ENCODE measurements around the gene MCOLN2.

MCOLN2 gene

GRCh38 chr1:84913555-84913892 lies 83.4 kb downstream of the MCOLN2 start (continued):
- TF ChIP-seq INSM2 (tag by site-specific recombination; IDR thresholded peaks at IDR 0.05) (peak; percentile 46; the same call in 1 of the 2 replicates), GFI1B (tag by site-specific recombination; IDR thresholded peaks at IDR 0.05) (peak; percentile 84), ZNF561 (tag by site-specific recombination; IDR thresholded peaks at IDR 0.05; ENCODE audit: borderline replicate concordance) (peak; percentile 51; the same call in 1 of the 2 replicates), SP7 (tag by site-specific recombination; IDR thresholded peaks at IDR 0.05) (peak; percentile 66; the same call in 1 of the 2 replicates), ZNF24 (tag by site-specific recombination; IDR thresholded peaks at IDR 0.05) (peak; percentile 70), ZNF660 (tag by site-specific recombination; IDR thresholded peaks at IDR 0.05) (peak; percentile 72), ZNF391 (tag by site-specific recombination; IDR thresholded peaks at IDR 0.05; ENCODE audit: borderline replicate concordance, low read depth) (no peak), SETDB1 (IDR thresholded peaks at IDR 0.05; ENCODE audit: insufficient read length, low read length) (peak; percentile 26), TRIM28 (IDR thresholded peaks at IDR 0.05; ENCODE audit: borderline replicate concordance, low read length) (peak; percentile 94), ZNF132 (tag by site-specific recombination; IDR thresholded peaks at IDR 0.05; ENCODE audit: borderline replicate concordance) (no peak), TCF7L2 (IDR thresholded peaks at IDR 0.05; ENCODE audit: borderline replicate concordance, low read depth, low read length) (no peak), ZNF623 (tag by site-specific recombination; IDR thresholded peaks at IDR 0.05) (no peak), ATF2 (tag by site-specific recombination; IDR thresholded peaks at IDR 0.05; ENCODE audit: low read depth) (peak; percentile 96), ZNF2 (tag by site-specific recombination; IDR thresholded peaks at IDR 0.05) (0 out of 2 replicates have a peak, but pooled peaks have one; percentile 56), ZXDB (tag by site-specific recombination; IDR thresholded peaks at IDR 0.05) (peak; percentile 64; the same call in 1 of the 2 replicates), ZBTB17 (tag by site-specific recombination; IDR thresholded peaks at IDR 0.05) (peak; percentile 81), ZNF394 (tag by site-specific recombination; IDR thresholded peaks at IDR 0.05; ENCODE audit: borderline replicate concordance) (peak; percentile 70; the same call in 1 of the 2 replicates), HOXA7 (CRISPR knock-in tag; IDR thresholded peaks at IDR 0.05; ENCODE audit: borderline replicate concordance) (no peak), ZNF202 (tag by site-specific recombination; IDR thresholded peaks at IDR 0.05; ENCODE audit: borderline replicate concordance) (no peak), ZNF324 (tag by site-specific recombination; IDR thresholded peaks at IDR 0.05) (peak; percentile 66; the same call in 1 of the 2 replicates), ZNF843 (tag by site-specific recombination; IDR thresholded peaks at IDR 0.05) (peak; percentile 57; the same call in 1 of the 2 replicates), ZNF610 (tag by site-specific recombination; IDR thresholded peaks at IDR 0.05; ENCODE audit: borderline replicate concordance) (0 out of 2 replicates have a peak, but pooled peaks have one; percentile 51), HIC1 (tag by site-specific recombination; IDR thresholded peaks at IDR 0.05) (peak; percentile 73; the same call in 1 of the 2 replicates), ZNF747 (tag by site-specific recombination; IDR thresholded peaks at IDR 0.05) (no peak), PATZ1 (tag by site-specific recombination; IDR thresholded peaks at IDR 0.05) (peak; percentile 57), ZNF639 (tag by site-specific recombination; IDR thresholded peaks at IDR 0.05) (no peak), ZSCAN30 (tag by site-specific recombination; IDR thresholded peaks at IDR 0.05) (peak; percentile 31; the same call in 1 of the 2 replicates), ZNF366 (tag by site-specific recombination; conservative IDR thresholded peaks at IDR 0.05) (peak; percentile 57; the same call in 1 of the 2 replicates), ZNF792 (tag by site-specific recombination; IDR thresholded peaks at IDR 0.05) (no peak), ZNF707 (tag by site-specific recombination; IDR thresholded peaks at IDR 0.05) (no peak), GLI2 (tag by site-specific recombination; IDR thresholded peaks at IDR 0.05; ENCODE audit: borderline replicate concordance, low read depth) (no peak)

Data from HEK293 (cell line).